Progenitor cell of endocrine pancreas (in vitro differentiated cells): ENCODE measurements around the gene IQGAP1. TPM values are rescaled to one million over a fixed set of nuclear protein-coding genes. Genes with fewer than 3 reads are reported as not detected.
"Not testable (repeated sequence)": the region's sequence is repeated elsewhere in the genome, so short reads cannot be mapped to it uniquely, and the experiment has no call there.

Experiments
- DNase-seq: peaks from one replicate; pipeline ENCODE4 v3.0.0; 2021; ENCODE audit warnings: low spot score; ENCODE audit not compliant: unreplicated experiment
- H3K27ac Mint-ChIP-seq: 2 replicates; pipeline ENCODE4 v1.8.0; 2021; ENCODE audit warnings: mild to moderate bottlenecking, moderate library complexity, mixed read lengths
- H3K27me3 Mint-ChIP-seq: 2 replicates; pipeline ENCODE4 v1.8.0; 2021; ENCODE audit warnings: mixed read lengths
- H3K36me3 Mint-ChIP-seq: 2 replicates; pipeline ENCODE4 v1.8.0; 2022; ENCODE audit warnings: mixed read lengths; ENCODE audit not compliant: insufficient read depth
- H3K4me1 Mint-ChIP-seq: 2 replicates; pipeline ENCODE4 v1.8.0; 2021; ENCODE audit warnings: low read depth, mixed read lengths
- H3K4me3 Mint-ChIP-seq: 2 replicates; pipeline ENCODE4 v1.8.0; 2021; ENCODE audit warnings: low read depth, mild to moderate bottlenecking, moderate library complexity, mixed read lengths
- H3K9me3 Mint-ChIP-seq: 2 replicates; pipeline ENCODE4 v1.8.0; 2021; ENCODE audit warnings: low read depth, mixed read lengths
- CTCF ChIP-seq: fragments of 200-600 bp; sonication (generic); IDR thresholded peaks from one replicate; pipeline ENCODE4 v1.5.0; 2021; ENCODE audit warnings: antibody characterized with exemption, mild to moderate bottlenecking; ENCODE audit not compliant: unreplicated experiment
- total RNA-seq: library from RNA; stranded (reverse); gene quantifications from 2 replicates; pipeline ENCODE4 v1.2.1, GENCODE V29; 2021

IQGAP1 gene
- total RNA-seq, 1 donor from 2014 or later = 141 TPM

GRCh38 chr15:90411176-90411575, 23.1 kb downstream of the IQGAP1 start:
- H3K9me3 Mint-ChIP-seq = peaks cover 4% of the 10 kb centered on the region
- TF ChIP-seq CTCF = no peak
- H3K27me3 Mint-ChIP-seq = no peaks in the 10 kb centered on the region
- no peak for DNase-seq
- no peak overlapping the region for H3K4me3 Mint-ChIP-seq
- H3K27ac Mint-ChIP-seq = peak overlapping the region; percentile 97
- peaks cover 52% of the 10 kb centered on the region for H3K4me1 Mint-ChIP-seq
- peaks cover 21% of the 10 kb centered on the region for H3K36me3 Mint-ChIP-seq

- Mint-ChIP-seq H3K36me3 (peaks cover 25% of the 10 kb centered on the region), H3K4me3 (peak overlapping the region; percentile 45), H3K4me1 (peaks cover 47% of the 10 kb centered on the region), H3K27ac (peak overlapping the region; percentile 97), H3K27me3 (no peaks in the 10 kb centered on the region), H3K9me3 (peaks cover 4% of the 10 kb centered on the region)
- TF ChIP-seq CTCF = no peak
- DNase-seq = no peak
Measured at GRCh38 chr15:90412356-90413194, 24.5 kb downstream of the IQGAP1 start.

GRCh38 chr15:90413411-90414379, 25.7 kb downstream of the IQGAP1 start:
- Mint-ChIP-seq H3K36me3 (peaks cover 25% of the 10 kb centered on the region), H3K27ac (peak overlapping the region; percentile 97), H3K4me3 (peak overlapping the region; percentile 45), H3K4me1 (peaks cover 41% of the 10 kb centered on the region), H3K9me3 (peaks cover 8% of the 10 kb centered on the region), H3K27me3 (no peaks in the 10 kb centered on the region)
- no peak for DNase-seq
- no peak for TF ChIP-seq CTCF

GRCh38 chr15:90414408-90415028, 26.5 kb downstream of the IQGAP1 start:
- no peak overlapping the region for H3K4me3 Mint-ChIP-seq
- H3K36me3 Mint-ChIP-seq = peaks cover 23% of the 10 kb centered on the region
- no peak for DNase-seq
- peak overlapping the region; percentile 93 for H3K27ac Mint-ChIP-seq
- no peak for TF ChIP-seq CTCF
- H3K4me1 Mint-ChIP-seq = peaks cover 41% of the 10 kb centered on the region
- H3K27me3 Mint-ChIP-seq = no peaks in the 10 kb centered on the region
- peaks cover 6% of the 10 kb centered on the region for H3K9me3 Mint-ChIP-seq

- not testable (repeated sequence) for H3K27me3 Mint-ChIP-seq, H3K4me3 Mint-ChIP-seq, DNase-seq, H3K9me3 Mint-ChIP-seq
- H3K36me3 Mint-ChIP-seq = peaks cover 14% of the 10 kb centered on the region
- peaks cover 45% of the 10 kb centered on the region for H3K4me1 Mint-ChIP-seq
- H3K27ac Mint-ChIP-seq = peak overlapping the region; percentile 73
Measured at GRCh38 chr15:90416052-90416451, 28.0 kb downstream of the IQGAP1 start.
